Tibial nerve (tissue), 4 donors: ENCODE measurements around the gene NBL1.

Experiments used
- EP300 ChIP-seq, 2 donors: sonication (generic); formaldehyde crosslinking; IDR thresholded peaks; one replicate each; pipeline ENCODE4 v1.6.1; 2017; ENCODE audit warnings: antibody characterized with exemption in 2 of 2, mild to moderate bottlenecking in 1 of 2
- POLR2A ChIP-seq, 2 donors: fragments of 450-650 bp; IDR thresholded peaks; one replicate each; pipeline ENCODE4 v1.6.1; 2017; ENCODE audit warnings: antibody characterized with exemption in 2 of 2, mild to moderate bottlenecking in 2 of 2, moderate library complexity in 2 of 2
- TF ChIP-seq, protein P1 (sequence below), 5 experiments: fragments of 200-600 bp in 3 of 5; fragments of 450-650 bp in 2 of 5; sonication (generic) in 3 of 5; IDR thresholded peaks; one replicate each; pipeline ENCODE4 v1.5.1; 2016 to 2019; ENCODE audit warnings: antibody characterized with exemption in 5 of 5, mild to moderate bottlenecking in 3 of 5, moderate library complexity in 2 of 5

DNA sequence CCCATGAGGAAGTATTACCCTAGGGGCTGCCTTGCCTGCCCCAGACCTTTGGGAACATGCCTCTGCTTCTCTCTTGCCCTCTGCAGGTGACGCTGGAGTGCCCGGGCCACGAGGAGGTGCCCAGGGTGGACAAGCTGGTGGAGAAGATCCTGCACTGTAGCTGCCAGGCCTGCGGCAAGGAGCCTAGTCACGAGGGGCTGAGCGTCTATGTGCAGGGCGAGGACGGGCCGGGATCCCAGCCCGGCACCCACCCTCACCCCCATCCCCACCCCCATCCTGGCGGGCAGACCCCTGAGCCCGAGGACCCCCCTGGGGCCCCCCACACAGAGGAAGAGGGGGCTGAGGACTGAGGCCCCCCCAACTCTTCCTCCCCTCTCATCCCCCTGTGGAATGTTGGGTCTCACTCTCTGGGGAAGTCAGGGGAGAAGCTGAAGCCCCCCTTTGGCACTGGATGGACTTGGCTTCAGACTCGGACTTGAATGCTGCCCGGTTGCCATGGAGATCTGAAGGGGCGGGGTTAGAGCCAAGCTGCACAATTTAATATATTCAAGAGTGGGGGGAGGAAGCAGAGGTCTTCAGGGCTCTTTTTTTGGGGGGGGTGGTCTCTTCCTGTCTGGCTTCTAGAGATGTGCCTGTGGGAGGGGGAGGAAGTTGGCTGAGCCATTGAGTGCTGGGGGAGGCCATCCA is 12.8 kb downstream of the NBL1 start:
- TF ChIP-seq POLR2A (IDR thresholded peaks at IDR 0.05), result no peak
- TF ChIP-seq, protein P1, sequence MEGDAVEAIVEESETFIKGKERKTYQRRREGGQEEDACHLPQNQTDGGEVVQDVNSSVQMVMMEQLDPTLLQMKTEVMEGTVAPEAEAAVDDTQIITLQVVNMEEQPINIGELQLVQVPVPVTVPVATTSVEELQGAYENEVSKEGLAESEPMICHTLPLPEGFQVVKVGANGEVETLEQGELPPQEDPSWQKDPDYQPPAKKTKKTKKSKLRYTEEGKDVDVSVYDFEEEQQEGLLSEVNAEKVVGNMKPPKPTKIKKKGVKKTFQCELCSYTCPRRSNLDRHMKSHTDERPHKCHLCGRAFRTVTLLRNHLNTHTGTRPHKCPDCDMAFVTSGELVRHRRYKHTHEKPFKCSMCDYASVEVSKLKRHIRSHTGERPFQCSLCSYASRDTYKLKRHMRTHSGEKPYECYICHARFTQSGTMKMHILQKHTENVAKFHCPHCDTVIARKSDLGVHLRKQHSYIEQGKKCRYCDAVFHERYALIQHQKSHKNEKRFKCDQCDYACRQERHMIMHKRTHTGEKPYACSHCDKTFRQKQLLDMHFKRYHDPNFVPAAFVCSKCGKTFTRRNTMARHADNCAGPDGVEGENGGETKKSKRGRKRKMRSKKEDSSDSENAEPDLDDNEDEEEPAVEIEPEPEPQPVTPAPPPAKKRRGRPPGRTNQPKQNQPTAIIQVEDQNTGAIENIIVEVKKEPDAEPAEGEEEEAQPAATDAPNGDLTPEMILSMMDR (IDR thresholded peaks at IDR 0.05), result no peak
- TF ChIP-seq EP300 (IDR thresholded peaks at IDR 0.05), result no peak
